ENCODE data around the gene FAM20C. TPM values are rescaled to one million over a fixed set of nuclear protein-coding genes. Genes with fewer than 3 reads are reported as not detected.

Gene FAM20C
- total and polyA plus RNA-seq, 2 of the 8 experiments (the other 6 are each of a cell fraction or from before 2014, with no cell fraction given): 9.5 to 34.8 TPM

DNA sequence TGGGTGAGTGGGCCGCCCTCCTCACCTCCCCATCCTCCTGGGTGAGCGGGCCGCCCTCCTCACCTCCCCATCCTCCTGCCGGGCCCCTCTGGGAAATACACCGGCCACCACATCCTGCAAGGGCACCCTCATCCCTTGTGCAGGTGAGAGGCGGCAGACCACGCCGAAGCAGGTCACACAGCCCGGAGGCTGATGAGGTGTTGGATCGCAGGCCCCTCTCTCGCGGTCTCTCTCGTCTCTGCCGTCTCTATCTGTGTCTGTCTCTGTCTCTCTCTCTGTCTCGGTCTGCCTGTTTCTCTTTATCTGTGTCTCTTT lies 66.8 kb downstream of the FAM20C start (continued):
- TF ChIP-seq RXRA (IDR thresholded peaks at IDR 0.05; ENCODE audit: insufficient read depth, low read depth, low read length) (no peak), RBBP5 (IDR thresholded peaks at IDR 0.05; ENCODE audit: borderline replicate concordance, low read depth, low read length) (no peak), CHD2 (IDR thresholded peaks at IDR 0.05; ENCODE audit: low read length) (no peak), GABPA (IDR thresholded peaks at IDR 0.05; ENCODE audit: borderline replicate concordance, insufficient read depth, low read length) (no peak)
